ENCODE results near the gene RFFL.
"Not testable (repeated sequence)": the region's sequence is repeated elsewhere in the genome, so short reads cannot be mapped to it uniquely, and the experiment has no call there.

Gene RFFL

GRCh38 chr17:35048685-35049379 is 14.7 kb downstream of the RFFL start:
- no peak for DNase-seq (ENCODE audit: low spot score)

GRCh38 chr17:35046740-35047283 is 16.7 kb downstream of the RFFL start:
- no peak for DNase-seq (ENCODE audit: low spot score)

GRCh38 chr17:35046245-35046644 is 17.3 kb downstream of the RFFL start:
- no peak for DNase-seq (ENCODE audit: low spot score)

GRCh38 chr17:35045458-35045979 is 18.0 kb downstream of the RFFL start:
- not testable (repeated sequence) for DNase-seq (ENCODE audit: low spot score)

GRCh38 chr17:35044181-35044580 is 19.3 kb downstream of the RFFL start:
- no peak for DNase-seq (ENCODE audit: low spot score)

- DNase-seq (ENCODE audit: low spot score) = no peak
Measured at GRCh38 chr17:35041390-35041789, 22.1 kb downstream of the RFFL start.

- DNase-seq (ENCODE audit: low spot score) = no peak
Measured at GRCh38 chr17:35038453-35038852, 25.1 kb downstream of the RFFL start.

- DNase-seq (ENCODE audit: low spot score) = no peak
Measured at GRCh38 chr17:35030780-35031179, 32.7 kb downstream of the RFFL start.

- DNase-seq (ENCODE audit: low spot score) = no peak
Measured at GRCh38 chr17:35028531-35029262, 34.8 kb downstream of the RFFL start.

- not testable (repeated sequence) for DNase-seq (ENCODE audit: low spot score)
Measured at GRCh38 chr17:35028097-35028496, 35.4 kb downstream of the RFFL start.

GRCh38 chr17:35025541-35025940 is 38.0 kb downstream of the RFFL start:
- no peak for DNase-seq (ENCODE audit: low spot score)

- no peak for DNase-seq (ENCODE audit: low spot score)
Measured at GRCh38 chr17:35023538-35023937, 40.0 kb downstream of the RFFL start.

GRCh38 chr17:35022536-35023063 is 40.9 kb downstream of the RFFL start:
- peak; percentile 40 for DNase-seq (ENCODE audit: low spot score)

- no peak for DNase-seq (ENCODE audit: low spot score)
Measured at GRCh38 chr17:35021520-35022380, 41.8 kb downstream of the RFFL start.

GRCh38 chr17:35019386-35020179 is 43.9 kb downstream of the RFFL start:
- DNase-seq (ENCODE audit: low spot score) = no peak

- DNase-seq (ENCODE audit: low spot score) = no peak
Measured at GRCh38 chr17:35018814-35019213, 44.7 kb downstream of the RFFL start.

- DNase-seq (ENCODE audit: low spot score) = no peak
Measured at GRCh38 chr17:35017021-35017420, 46.5 kb downstream of the RFFL start.

- DNase-seq (ENCODE audit: low spot score) = no peak
Measured at GRCh38 chr17:35016369-35016768, 47.1 kb downstream of the RFFL start.

- no peak for DNase-seq (ENCODE audit: low spot score)
Measured at GRCh38 chr17:35011671-35012216, 51.8 kb downstream of the RFFL start.

- no peak for DNase-seq (ENCODE audit: low spot score)
Measured at GRCh38 chr17:35010093-35010492, 53.4 kb downstream of the RFFL start.

- DNase-seq (ENCODE audit: low spot score) = peak; percentile 42
Measured at GRCh38 chr17:35006961-35007360, 56.5 kb downstream of the RFFL start.
